GM23338 (cell line): ENCODE measurements around the gene ARHGAP19. TPM values are rescaled to one million over a fixed set of nuclear protein-coding genes. Genes with fewer than 3 reads are reported as not detected.

Source experiments
- ATAC-seq: fragments of 200-7000 bp; cut with Tn5 transposase; 3 replicates; pipeline ENCODE4 v1.9.1; 2020
- DNase-seq: peaks from one replicate; pipeline ENCODE4 v3.0.0-alpha.2; 2015; ENCODE audit warnings: low spot score
- H2AFZ ChIP-seq: fragments of 200-600 bp; sonication (generic); 2 replicates; pipeline ENCODE4 v1.8.0; 2016; ENCODE audit warnings: antibody characterized with exemption, mild to moderate bottlenecking, moderate library complexity
- H3F3A ChIP-seq: fragments of 200-600 bp; sonication (generic); replicated peaks from 2 replicates; pipeline ENCODE4 v1.8.0; 2017; ENCODE audit warnings: antibody characterized with exemption, mixed run types, low read depth
- H3K27ac ChIP-seq: fragments of 200-600 bp; sonication (generic); 2 replicates; pipeline ENCODE4 v1.6.1; 2016; ENCODE audit warnings: low read depth
- H3K27me3 ChIP-seq: fragments of 200-600 bp; sonication (generic); 2 replicates; pipeline ENCODE4 v1.8.0; 2016; ENCODE audit warnings: mild to moderate bottlenecking, mixed run types, moderate library complexity; ENCODE audit not compliant: insufficient read depth
- H3K36me3 ChIP-seq: fragments of 200-600 bp; sonication (generic); 2 replicates; pipeline ENCODE4 v1.8.0; 2016; ENCODE audit warnings: mild to moderate bottlenecking; ENCODE audit not compliant: insufficient read depth
- H3K4me1 ChIP-seq: fragments of 200-600 bp; sonication (generic); 2 replicates; pipeline ENCODE4 v1.8.0; 2016; ENCODE audit warnings: mild to moderate bottlenecking, moderate library complexity; ENCODE audit not compliant: insufficient read depth
- H3K4me2 ChIP-seq: fragments of 200-600 bp; sonication (generic); 2 replicates; pipeline ENCODE4 v1.7.1; 2017; ENCODE audit warnings: mixed run types
- H3K4me3 ChIP-seq: fragments of 200-600 bp; sonication (generic); 2 replicates; pipeline ENCODE4 v1.6.1; 2016; ENCODE audit warnings: mixed run types
- H3K79me2 ChIP-seq: fragments of 200-600 bp; sonication (generic); replicated peaks from 2 replicates; pipeline ENCODE4 v1.8.0; 2017; ENCODE audit warnings: mild to moderate bottlenecking; ENCODE audit not compliant: insufficient read depth
- H3K9me2 ChIP-seq: fragments of 200-600 bp; sonication (generic); 2 replicates; pipeline ENCODE4 v1.8.0; 2017; ENCODE audit not compliant: insufficient read depth
- H4K20me1 ChIP-seq: fragments of 200-600 bp; sonication (generic); replicated peaks from 2 replicates; pipeline ENCODE4 v1.8.0; 2017; ENCODE audit warnings: mild to moderate bottlenecking; ENCODE audit not compliant: insufficient read depth
- H3K27ac Mint-ChIP-seq: 2 replicates; pipeline ENCODE4 v1.8.0; 2020; ENCODE audit warnings: inconsistent platforms, mild to moderate bottlenecking, moderate library complexity, mixed read lengths
- H3K27me3 Mint-ChIP-seq: 3 replicates; pipeline ENCODE4 v1.8.0; 2022; ENCODE audit warnings: low read depth, mild to moderate bottlenecking, moderate library complexity, mixed read lengths, inconsistent platforms; ENCODE audit not compliant: insufficient read depth, poor library complexity
- H3K36me3 Mint-ChIP-seq: 3 replicates; pipeline ENCODE4 v1.8.0; 2021; ENCODE audit warnings: low read depth, mild to moderate bottlenecking, inconsistent platforms, moderate library complexity, mixed read lengths
- H3K4me1 Mint-ChIP-seq: 3 replicates; pipeline ENCODE4 v1.8.0; 2020; ENCODE audit warnings: mild to moderate bottlenecking, inconsistent platforms, mixed read lengths
- H3K4me3 Mint-ChIP-seq: 3 replicates; pipeline ENCODE4 v1.8.0; 2021; ENCODE audit warnings: moderate library complexity, mild to moderate bottlenecking, inconsistent platforms, mixed read lengths
- H3K9me3 Mint-ChIP-seq: 3 replicates; pipeline ENCODE4 v1.8.0; 2020; ENCODE audit warnings: moderate library complexity, mild to moderate bottlenecking, inconsistent platforms, mixed read lengths
- CREB1 ChIP-seq: fragments of 250-450 bp; sonication (Bioruptor Pico); IDR thresholded peaks from 2 replicates; pipeline ENCODE4 v1.5.0; 2020; ENCODE audit warnings: low read depth, mild to moderate bottlenecking, moderate library complexity
- EZH2 ChIP-seq: fragments of 200-600 bp; sonication (generic); IDR thresholded peaks from one replicate; pipeline ENCODE4 v1.8.0; 2017; ENCODE audit warnings: antibody characterized with exemption, mild to moderate bottlenecking, low read depth; ENCODE audit not compliant: unreplicated experiment
- EZH2phosphoT487 ChIP-seq: fragments of 200-600 bp; sonication (generic); IDR thresholded peaks from one replicate; pipeline ENCODE4 v1.8.1; 2018; ENCODE audit warnings: antibody characterized with exemption; ENCODE audit not compliant: unreplicated experiment
- JUNB ChIP-seq: IDR thresholded peaks from one replicate; pipeline ENCODE4 v1.6.1; 2016; ENCODE audit warnings: antibody characterized with exemption; ENCODE audit not compliant: unreplicated experiment
- NANOG ChIP-seq: IDR thresholded peaks from 2 replicates; pipeline ENCODE4 v1.6.1; 2016; ENCODE audit warnings: antibody characterized with exemption, borderline replicate concordance
- STAT1 ChIP-seq: IDR thresholded peaks from one replicate; pipeline ENCODE4 v1.6.1; 2016; ENCODE audit warnings: antibody characterized with exemption; ENCODE audit not compliant: unreplicated experiment
- polyA plus RNA-seq: library from polyadenylated mRNA; unstranded; fragments of >200 nt; fragmentation: Nextera tagmentation; extraction: Ambion mirVana; gene quantifications from 2 replicates; pipeline ENCODE4 v1.2.1, GENCODE V29; 2016
- total RNA-seq: library from RNA; depleted of rRNA; stranded (reverse); fragments of >200 nt; shearing (Covaris generic); gene quantifications from 2 replicates; pipeline ENCODE4 v1.2.3, GENCODE V29; 2014
- TF ChIP-seq, protein P1 (sequence below), 2 experiments: fragments of 200-600 bp in 1 of 2; sonication (generic) in 1 of 2; conservative IDR thresholded peaks; 2 replicates each; pipeline versions ENCODE4 v1.5.1 to v1.6.1; 2016 to 2017; ENCODE audit warnings: antibody characterized with exemption in 2 of 2, low read depth in 2 of 2, mild to moderate bottlenecking in 2 of 2, moderate library complexity in 1 of 2
- TF ChIP-seq, protein P2 (sequence below): IDR thresholded peaks from one replicate; pipeline ENCODE4 v1.6.1; 2018; ENCODE audit warnings: antibody characterized with exemption; ENCODE audit not compliant: unreplicated experiment
- TF ChIP-seq, protein P3 (sequence below): fragments of 250-450 bp; sonication (Bioruptor Pico); IDR thresholded peaks from 2 replicates; pipeline ENCODE4 v1.5.0; 2020; ENCODE audit warnings: mild to moderate bottlenecking, moderate library complexity
- TF ChIP-seq, protein P4 (sequence below): IDR thresholded peaks from 2 replicates; pipeline ENCODE4 v1.6.1; 2016; ENCODE audit warnings: antibody characterized with exemption

Gene ARHGAP19
- total and polyA plus RNA-seq, 2 experiments from 2014 or later: 11.5 to 38.8 TPM

DNA sequence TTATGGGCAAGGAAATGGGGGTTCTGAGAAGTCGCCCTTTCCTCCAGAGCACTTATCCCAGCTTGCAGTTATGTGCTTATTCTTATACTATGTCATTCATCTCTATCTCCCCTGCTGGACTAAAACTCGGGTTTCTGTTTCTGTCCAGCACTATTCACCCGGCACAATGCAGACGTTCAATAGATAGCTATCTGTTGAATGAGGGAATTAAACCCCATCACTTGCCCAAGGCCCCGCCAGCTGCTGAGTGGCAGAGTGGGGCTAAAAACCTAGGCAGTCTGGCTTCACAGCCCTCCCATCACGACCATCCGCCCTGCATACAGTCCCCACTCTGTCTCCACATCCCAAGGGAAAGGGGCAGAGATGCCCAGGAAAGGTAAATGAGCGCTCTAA, 112.1 kb downstream of the ARHGAP19 start (continued):
- TF ChIP-seq, protein P1, sequence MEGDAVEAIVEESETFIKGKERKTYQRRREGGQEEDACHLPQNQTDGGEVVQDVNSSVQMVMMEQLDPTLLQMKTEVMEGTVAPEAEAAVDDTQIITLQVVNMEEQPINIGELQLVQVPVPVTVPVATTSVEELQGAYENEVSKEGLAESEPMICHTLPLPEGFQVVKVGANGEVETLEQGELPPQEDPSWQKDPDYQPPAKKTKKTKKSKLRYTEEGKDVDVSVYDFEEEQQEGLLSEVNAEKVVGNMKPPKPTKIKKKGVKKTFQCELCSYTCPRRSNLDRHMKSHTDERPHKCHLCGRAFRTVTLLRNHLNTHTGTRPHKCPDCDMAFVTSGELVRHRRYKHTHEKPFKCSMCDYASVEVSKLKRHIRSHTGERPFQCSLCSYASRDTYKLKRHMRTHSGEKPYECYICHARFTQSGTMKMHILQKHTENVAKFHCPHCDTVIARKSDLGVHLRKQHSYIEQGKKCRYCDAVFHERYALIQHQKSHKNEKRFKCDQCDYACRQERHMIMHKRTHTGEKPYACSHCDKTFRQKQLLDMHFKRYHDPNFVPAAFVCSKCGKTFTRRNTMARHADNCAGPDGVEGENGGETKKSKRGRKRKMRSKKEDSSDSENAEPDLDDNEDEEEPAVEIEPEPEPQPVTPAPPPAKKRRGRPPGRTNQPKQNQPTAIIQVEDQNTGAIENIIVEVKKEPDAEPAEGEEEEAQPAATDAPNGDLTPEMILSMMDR (conservative IDR thresholded peaks at IDR 0.05; ENCODE audit: low read depth in 2 of 2): no peak
- TF ChIP-seq EZH2phosphoT487 (no peak), STAT1 (no peak), CREB1 (CRISPR knock-in tag) (no peak), EZH2 (no peak), NANOG (no peak), JUNB (no peak)
- TF ChIP-seq, protein P2, sequence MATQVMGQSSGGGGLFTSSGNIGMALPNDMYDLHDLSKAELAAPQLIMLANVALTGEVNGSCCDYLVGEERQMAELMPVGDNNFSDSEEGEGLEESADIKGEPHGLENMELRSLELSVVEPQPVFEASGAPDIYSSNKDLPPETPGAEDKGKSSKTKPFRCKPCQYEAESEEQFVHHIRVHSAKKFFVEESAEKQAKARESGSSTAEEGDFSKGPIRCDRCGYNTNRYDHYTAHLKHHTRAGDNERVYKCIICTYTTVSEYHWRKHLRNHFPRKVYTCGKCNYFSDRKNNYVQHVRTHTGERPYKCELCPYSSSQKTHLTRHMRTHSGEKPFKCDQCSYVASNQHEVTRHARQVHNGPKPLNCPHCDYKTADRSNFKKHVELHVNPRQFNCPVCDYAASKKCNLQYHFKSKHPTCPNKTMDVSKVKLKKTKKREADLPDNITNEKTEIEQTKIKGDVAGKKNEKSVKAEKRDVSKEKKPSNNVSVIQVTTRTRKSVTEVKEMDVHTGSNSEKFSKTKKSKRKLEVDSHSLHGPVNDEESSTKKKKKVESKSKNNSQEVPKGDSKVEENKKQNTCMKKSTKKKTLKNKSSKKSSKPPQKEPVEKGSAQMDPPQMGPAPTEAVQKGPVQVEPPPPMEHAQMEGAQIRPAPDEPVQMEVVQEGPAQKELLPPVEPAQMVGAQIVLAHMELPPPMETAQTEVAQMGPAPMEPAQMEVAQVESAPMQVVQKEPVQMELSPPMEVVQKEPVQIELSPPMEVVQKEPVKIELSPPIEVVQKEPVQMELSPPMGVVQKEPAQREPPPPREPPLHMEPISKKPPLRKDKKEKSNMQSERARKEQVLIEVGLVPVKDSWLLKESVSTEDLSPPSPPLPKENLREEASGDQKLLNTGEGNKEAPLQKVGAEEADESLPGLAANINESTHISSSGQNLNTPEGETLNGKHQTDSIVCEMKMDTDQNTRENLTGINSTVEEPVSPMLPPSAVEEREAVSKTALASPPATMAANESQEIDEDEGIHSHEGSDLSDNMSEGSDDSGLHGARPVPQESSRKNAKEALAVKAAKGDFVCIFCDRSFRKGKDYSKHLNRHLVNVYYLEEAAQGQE: no peak

DNA sequence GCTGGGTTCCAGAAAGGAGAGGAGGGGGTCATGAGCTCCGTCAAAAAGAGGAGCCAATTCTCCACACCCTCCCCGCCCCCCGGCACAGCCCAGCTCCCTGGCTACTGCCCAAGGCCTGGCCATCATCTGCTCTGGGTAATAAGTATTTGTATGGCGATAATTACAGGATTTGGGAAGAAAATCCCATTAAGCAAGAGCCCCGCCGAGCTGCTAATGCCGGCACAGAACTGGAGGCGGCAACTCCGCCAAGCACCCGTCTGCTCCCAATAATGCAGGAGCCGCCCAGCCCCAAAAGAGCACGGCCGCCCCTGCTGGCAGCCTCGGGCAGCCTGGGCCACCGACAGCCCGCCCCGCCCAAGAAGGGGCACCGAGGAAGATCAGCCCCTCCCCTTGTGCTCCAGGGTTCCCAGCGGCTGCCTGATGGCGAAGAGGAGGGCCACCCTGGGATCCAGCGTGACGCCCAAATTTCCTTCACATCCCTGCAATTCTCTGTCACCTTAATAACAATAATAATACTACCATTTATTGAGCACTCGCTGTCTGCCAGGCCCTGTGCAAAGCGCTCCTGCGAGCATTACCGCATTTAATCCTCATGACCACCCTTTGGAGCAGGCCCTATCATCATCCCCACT, 112.6 kb downstream of the ARHGAP19 start:
- Mint-ChIP-seq H3K36me3 (no peaks in the 10 kb centered on the region), H3K9me3 (no peaks in the 10 kb centered on the region), H3K4me1 (peaks cover 14% of the 10 kb centered on the region), H3K27ac (no peak overlapping the region), H3K4me3 (peak overlapping the region; percentile 62), H3K27me3 (peaks cover 23% of the 10 kb centered on the region)
- H3K27me3 ChIP-seq: peaks cover 26% of the 10 kb centered on the region
- peak overlapping the region; percentile 92 for H2AFZ ChIP-seq
- H3K36me3 ChIP-seq: no peaks in the 10 kb centered on the region
- peak; percentile 92 for DNase-seq
- H3K79me2 ChIP-seq: no peaks in the 10 kb centered on the region
- no peaks in the 10 kb centered on the region for H3K9me2 ChIP-seq
- H3F3A ChIP-seq: no peaks in the 10 kb centered on the region; the same call in 1 of the 2 replicates
- H4K20me1 ChIP-seq: no peaks in the 10 kb centered on the region; the same call in 1 of the 2 replicates
- H3K27ac ChIP-seq: no peak overlapping the region
- no peaks in the 10 kb centered on the region; the same call in 1 of the 2 replicates for H3K4me1 ChIP-seq
- ATAC-seq: peak; percentile 96
- H3K4me3 ChIP-seq: peak overlapping the region; percentile 58
- peak overlapping the region; percentile 85 for H3K4me2 ChIP-seq
- TF ChIP-seq, protein P3, sequence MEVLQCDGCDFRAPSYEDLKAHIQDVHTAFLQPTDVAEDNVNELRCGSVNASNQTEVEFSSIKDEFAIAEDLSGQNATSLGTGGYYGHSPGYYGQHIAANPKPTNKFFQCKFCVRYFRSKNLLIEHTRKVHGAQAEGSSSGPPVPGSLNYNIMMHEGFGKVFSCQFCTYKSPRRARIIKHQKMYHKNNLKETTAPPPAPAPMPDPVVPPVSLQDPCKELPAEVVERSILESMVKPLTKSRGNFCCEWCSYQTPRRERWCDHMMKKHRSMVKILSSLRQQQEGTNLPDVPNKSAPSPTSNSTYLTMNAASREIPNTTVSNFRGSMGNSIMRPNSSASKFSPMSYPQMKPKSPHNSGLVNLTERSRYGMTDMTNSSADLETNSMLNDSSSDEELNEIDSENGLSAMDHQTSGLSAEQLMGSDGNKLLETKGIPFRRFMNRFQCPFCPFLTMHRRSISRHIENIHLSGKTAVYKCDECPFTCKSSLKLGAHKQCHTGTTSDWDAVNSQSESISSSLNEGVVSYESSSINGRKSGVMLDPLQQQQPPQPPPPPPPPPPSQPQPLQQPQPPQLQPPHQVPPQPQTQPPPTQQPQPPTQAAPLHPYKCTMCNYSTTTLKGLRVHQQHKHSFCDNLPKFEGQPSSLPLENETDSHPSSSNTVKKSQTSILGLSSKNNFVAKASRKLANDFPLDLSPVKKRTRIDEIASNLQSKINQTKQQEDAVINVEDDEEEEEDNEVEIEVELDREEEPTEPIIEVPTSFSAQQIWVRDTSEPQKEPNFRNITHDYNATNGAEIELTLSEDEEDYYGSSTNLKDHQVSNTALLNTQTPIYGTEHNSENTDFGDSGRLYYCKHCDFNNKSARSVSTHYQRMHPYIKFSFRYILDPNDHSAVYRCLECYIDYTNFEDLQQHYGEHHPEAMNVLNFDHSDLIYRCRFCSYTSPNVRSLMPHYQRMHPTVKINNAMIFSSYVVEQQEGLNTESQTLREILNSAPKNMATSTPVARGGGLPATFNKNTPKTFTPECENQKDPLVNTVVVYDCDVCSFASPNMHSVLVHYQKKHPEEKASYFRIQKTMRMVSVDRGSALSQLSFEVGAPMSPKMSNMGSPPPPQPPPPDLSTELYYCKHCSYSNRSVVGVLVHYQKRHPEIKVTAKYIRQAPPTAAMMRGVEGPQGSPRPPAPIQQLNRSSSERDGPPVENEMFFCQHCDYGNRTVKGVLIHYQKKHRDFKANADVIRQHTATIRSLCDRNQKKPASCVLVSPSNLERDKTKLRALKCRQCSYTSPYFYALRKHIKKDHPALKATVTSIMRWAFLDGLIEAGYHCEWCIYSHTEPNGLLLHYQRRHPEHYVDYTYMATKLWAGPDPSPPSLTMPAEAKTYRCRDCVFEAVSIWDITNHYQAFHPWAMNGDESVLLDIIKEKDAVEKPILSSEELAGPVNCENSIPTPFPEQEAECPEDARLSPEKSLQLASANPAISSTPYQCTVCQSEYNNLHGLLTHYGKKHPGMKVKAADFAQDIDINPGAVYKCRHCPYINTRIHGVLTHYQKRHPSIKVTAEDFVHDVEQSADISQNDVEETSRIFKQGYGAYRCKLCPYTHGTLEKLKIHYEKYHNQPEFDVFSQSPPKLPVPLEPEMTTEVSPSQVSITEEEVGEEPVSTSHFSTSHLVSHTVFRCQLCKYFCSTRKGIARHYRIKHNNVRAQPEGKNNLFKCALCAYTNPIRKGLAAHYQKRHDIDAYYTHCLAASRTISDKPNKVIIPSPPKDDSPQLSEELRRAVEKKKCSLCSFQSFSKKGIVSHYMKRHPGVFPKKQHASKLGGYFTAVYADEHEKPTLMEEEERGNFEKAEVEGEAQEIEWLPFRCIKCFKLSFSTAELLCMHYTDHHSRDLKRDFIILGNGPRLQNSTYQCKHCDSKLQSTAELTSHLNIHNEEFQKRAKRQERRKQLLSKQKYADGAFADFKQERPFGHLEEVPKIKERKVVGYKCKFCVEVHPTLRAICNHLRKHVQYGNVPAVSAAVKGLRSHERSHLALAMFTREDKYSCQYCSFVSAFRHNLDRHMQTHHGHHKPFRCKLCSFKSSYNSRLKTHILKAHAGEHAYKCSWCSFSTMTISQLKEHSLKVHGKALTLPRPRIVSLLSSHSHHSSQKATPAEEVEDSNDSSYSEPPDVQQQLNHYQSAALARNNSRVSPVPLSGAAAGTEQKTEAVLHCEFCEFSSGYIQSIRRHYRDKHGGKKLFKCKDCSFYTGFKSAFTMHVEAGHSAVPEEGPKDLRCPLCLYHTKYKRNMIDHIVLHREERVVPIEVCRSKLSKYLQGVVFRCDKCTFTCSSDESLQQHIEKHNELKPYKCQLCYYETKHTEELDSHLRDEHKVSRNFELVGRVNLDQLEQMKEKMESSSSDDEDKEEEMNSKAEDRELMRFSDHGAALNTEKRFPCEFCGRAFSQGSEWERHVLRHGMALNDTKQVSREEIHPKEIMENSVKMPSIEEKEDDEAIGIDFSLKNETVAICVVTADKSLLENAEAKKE (CRISPR knock-in tag): no peak
- no peak for TF ChIP-seq JUNB
- no peak for TF ChIP-seq EZH2
- TF ChIP-seq, protein P4, sequence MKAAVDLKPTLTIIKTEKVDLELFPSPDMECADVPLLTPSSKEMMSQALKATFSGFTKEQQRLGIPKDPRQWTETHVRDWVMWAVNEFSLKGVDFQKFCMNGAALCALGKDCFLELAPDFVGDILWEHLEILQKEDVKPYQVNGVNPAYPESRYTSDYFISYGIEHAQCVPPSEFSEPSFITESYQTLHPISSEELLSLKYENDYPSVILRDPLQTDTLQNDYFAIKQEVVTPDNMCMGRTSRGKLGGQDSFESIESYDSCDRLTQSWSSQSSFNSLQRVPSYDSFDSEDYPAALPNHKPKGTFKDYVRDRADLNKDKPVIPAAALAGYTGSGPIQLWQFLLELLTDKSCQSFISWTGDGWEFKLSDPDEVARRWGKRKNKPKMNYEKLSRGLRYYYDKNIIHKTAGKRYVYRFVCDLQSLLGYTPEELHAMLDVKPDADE: no peak
